HG03521 (cell line): Measurements from ENCODE around the gene GOT1.

Experiments used
- ATAC-seq: cut with Tn5 transposase; IDR thresholded peaks from one replicate; pipeline ENCODE4 v1.9.1; 2021; ENCODE audit warnings: mild to moderate bottlenecking, moderate library complexity; ENCODE audit not compliant: unreplicated experiment

GOT1 gene

GRCh38 chr10:99396471-99396870 is 34.0 kb downstream of the GOT1 start:
- no peak for ATAC-seq

- no peak for ATAC-seq
Measured at GRCh38 chr10:99395750-99396445, 34.5 kb downstream of the GOT1 start.

DNA sequence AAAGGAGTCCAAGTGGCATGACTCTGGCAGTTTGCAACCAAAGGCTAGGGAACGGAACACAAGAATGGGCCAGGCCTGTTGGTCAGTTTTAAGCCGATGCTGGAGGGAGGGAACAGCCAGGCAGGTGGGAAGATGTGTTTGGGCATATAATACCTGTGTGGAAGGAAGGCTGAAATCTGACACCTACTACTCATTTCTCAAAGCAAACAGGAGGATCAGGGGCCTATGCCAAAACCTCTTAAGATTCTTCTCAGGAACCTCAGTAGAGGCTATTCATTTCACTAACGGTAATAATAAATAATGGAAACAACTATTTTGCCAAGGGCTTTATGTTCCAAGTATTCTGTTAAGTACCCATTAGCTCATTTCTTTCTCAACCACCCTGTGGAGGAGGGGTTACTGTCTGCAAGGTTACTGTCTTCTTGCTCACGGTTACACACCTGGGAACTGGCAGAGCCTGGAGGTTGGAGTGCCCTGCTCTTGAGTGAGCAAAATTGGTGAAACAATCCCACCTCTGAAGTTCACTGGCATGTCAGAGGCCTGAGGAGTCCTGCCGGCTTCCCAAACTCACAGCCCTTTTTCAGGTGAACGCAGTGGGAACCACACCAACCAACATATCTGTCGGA is 35.5 kb downstream of the GOT1 start:
- no peak for ATAC-seq

DNA sequence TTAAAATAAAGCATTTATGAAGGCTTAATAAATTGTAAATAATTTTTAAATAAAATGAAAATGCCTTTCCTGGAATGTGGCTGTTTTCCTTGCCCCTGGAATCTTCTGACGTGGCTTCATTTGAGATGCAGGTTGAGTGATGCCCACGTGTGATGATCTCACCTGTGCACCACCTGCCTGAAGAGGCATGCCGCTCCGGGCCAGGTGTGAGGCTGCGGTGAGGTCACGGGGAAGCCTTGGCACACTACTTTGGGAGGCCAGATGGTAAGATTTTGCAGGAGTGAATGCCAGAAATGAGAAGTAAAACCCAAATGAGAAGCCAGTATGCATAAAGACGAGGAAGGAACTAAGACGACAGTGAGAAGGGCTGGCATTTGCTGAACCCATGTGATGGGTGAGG is 36.2 kb downstream of the GOT1 start:
- ATAC-seq = no peak

GRCh38 chr10:99393683-99394082 is 36.7 kb downstream of the GOT1 start:
- ATAC-seq = no peak

DNA sequence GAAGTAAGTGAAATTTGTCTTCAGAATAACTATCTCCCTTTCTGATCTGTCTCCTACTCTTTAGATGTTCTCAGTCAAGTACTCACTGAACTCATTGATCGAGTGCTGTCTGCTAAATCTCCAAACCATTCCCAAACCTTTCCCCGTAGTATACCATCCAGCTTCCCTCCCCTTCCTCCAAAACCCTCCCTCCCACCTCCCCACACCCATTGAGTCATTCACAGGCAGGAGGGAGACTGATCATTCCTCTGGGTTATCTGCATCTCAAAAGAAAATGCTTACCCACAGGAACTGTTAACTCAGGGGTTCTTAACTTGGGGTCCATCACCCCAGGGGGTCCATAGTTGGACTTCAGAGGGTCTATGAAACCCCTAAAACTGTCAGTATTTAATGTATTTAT is 37.4 kb downstream of the GOT1 start:
- no peak for ATAC-seq

DNA sequence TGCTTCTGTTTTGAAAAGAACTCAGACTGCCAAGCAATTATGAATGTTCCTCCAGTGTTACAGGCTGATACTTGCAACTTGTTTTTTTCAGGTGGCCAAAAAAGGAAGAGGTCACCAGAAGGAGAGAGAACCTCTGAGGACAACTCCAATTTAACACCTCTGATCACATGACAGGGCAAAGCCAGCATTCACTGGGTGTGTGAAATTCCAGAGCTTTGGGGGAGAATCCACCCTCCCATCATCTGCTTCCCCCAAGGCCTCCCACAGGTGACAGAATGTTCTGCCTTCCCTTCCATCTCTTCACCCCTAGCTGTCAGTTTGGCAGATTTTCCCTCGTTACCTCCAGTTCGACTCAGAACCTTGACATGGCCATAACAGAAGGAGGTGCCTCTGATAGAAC is 39.1 kb downstream of the GOT1 start:
- no peak for ATAC-seq

DNA sequence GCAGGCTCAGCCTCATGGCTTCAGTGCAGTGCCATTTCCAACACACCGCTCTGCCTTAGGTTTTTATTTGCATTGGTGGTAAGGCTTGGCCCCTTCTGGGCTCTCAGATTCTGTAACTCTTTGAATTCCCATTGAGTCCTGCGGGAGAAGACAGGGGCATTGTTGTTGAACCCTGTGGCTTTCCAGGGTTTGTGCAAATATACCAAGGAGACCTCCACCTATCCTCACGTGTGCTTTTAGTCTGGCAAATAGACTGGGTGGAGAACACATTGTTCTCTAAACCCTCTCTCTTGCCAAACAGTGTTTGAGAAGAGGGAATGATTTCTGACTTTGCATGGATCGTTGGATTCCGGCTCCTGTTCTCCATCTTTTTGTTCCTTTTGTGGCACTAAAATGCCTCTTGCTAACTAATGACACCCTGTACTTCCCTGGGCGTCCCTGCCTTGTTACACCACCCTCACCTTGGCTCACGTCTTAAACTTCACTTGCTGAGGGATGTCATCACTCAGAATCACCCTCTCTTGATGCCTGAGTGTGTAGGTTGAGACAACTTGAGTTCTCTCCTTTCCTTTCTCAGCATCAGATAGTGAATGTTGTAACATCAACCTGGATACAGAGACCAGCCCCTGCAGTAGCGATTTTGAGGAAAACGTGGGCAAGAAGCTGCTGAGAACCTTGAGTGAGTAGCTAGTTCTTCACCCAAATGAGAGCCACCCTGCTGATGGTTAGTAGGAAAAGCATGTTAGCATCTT is 40.5 kb downstream of the GOT1 start:
- no peak for ATAC-seq

DNA sequence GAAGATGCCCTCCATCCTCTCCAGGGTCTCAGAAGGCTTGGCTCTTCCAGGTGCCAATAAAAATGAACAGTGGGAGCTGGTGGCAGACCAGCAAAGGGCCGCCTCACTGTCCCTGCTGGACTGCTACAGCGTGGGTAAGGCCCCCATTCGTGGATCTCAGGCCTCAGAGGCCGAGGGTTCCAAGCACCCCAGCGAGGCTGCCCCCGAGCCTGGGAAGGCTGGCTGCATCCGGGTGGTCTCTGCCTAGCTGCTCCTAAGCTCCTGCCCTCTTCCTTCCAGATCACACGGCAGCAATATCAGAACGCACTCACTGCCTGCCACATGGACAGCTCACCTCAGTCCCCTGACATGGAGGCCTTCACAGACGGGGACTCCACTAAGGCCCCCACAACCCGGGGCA is 42.9 kb downstream of the GOT1 start:
- no peak for ATAC-seq

DNA sequence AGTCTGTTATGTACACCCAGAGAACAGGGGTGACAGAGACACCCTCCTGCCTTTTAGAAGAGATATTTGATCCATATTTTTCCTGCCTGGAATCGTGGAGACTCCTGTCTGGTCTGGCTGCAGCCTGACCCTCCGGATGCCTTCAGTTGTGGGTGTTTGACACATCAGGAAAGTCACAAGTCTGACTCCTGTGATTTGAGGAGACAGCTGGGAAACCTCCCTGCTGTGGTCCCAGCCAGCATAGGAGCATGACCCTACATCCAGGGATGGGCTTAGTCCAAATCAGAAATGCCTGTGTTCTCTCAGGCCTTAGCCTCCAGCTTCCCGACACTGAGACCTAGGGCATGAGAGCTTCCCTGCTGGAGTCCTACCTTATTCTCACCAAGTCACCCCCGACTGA is 43.4 kb downstream of the GOT1 start:
- no peak for ATAC-seq

DNA sequence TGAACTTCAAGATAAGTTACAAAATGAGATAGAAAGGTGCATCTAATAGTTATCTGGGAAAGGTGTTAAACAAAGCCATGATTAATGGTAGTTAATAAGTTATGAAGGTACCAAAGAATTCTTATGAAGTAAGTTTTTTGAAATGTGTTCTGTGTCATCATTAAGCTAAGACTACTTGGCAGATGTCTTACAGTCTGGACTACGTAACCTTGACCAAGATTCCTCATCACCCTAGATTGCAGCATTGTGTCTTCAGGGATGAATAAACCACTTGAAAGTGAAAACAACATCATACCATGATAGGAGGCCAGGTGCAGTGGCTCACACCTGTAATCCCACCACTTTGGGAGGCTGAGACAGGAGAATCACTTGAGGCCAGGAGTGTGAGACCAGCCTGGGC is 48.2 kb downstream of the GOT1 start:
- no peak for ATAC-seq

DNA sequence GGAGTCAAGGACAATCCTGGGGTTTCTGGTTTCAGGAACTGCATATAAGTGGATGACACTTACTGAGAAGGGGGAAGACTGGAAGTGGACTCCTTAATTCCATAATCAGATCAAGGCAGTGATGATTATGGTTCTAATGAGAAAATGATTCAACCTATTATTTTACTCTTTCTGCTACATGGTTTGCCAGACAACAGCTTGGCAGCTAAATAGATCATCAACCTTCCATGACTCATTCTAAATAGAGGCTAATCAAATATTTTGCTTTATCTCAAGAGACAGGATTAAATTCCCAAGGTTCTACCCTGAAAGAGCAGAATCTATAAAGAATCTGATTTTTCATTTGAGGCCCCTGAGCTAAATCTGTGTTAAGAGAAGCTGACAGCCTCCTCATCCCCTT is 55.0 kb downstream of the GOT1 start:
- ATAC-seq = no peak

DNA sequence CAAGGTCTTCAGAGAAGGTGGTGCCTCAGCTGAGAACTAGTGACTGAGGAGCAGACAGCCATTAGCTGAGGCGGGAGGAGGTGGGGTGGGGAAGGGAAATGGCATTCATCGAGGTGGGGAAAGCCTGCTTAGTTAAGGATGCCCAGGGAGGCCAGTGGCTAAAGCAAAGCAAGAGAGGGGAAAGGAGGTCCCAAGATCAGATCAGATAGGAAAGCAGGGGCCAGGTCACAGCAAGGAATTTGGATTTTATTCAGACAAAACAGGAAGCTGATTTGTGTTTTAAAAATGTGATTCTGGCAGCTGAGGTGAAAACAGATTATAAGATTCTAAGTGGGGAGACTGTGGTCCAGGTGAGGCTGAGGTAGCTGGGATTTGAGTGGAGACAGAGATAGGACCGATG is 55.5 kb downstream of the GOT1 start:
- ATAC-seq = no peak

GRCh38 chr10:99374526-99374925 is 55.9 kb downstream of the GOT1 start:
- no peak for ATAC-seq

- ATAC-seq = no peak
Measured at GRCh38 chr10:99372546-99373271, 57.7 kb downstream of the GOT1 start.

- ATAC-seq = peak; percentile 69
Measured at GRCh38 chr10:99370993-99371392, 59.4 kb downstream of the GOT1 start.

- ATAC-seq = no peak
Measured at GRCh38 chr10:99369551-99369950, 60.9 kb downstream of the GOT1 start.

DNA sequence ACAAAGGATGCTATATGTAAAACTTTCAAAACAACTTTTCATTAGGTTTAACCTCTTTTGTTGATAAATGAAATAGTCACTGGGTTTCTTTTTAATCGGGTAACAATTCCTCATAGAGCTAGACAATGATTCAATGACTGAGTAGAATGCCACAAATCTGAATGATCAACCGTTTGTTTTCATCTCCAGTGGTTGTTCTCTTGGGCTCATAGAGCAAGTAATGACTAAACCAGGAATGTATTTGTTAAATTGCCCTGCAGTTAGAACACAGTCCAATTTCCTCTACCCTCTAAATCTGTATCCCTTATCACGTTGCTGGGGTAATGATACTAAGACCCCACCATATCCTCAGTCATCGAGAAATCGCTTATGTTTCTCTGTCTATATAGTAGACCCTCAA is 61.3 kb downstream of the GOT1 start:
- no peak for ATAC-seq

- no peak for ATAC-seq
Measured at GRCh38 chr10:99368646-99369045, 61.8 kb downstream of the GOT1 start.

DNA sequence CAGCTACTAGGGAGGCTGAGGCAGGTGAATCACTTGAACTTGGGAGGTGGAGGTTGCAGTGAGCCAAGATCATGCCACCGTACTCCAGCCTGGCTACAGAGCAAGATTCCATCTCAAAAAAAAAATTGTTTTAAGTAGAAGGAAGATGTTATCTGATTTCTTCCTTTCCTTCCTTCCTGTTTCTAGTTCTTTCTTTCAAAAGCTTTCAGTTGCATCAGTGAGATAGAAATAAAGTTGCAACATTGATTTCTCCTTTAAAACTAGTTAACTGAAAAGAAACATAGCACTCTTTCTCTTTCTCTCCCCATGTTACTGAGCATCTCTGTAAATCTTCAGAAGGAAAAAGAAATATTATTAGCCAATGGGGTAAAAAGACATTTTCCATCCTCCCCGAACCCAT is 63.8 kb downstream of the GOT1 start:
- ATAC-seq = no peak

- ATAC-seq = no peak
Measured at GRCh38 chr10:99365736-99366135, 64.7 kb downstream of the GOT1 start.

DNA sequence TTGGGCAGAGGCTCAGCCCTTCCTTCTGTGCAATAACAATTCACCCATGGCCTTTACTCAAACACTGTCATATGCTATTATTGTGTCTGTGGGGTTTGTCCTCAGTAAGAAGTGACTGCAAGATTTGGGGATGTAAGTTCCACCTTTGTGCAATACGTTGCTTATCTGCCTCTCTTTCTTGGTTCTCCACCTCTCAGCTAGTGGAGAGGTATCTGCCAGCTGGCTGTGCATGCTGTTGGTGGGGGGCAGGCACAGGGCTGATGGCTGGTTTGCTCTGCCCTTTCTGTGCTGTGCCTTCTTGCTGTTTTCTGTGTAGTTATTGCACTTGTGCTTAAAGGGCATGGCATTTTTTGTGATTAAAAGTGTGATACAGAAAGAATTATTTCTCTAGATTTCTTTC is 65.1 kb downstream of the GOT1 start:
- ATAC-seq = no peak
